Thoracic aorta (tissue), 2 donors: ENCODE data around the gene MITF. TPM values are rescaled to one million over a fixed set of nuclear protein-coding genes. Genes with fewer than 3 reads are reported as not detected.

Experiments
- ATAC-seq: fragments of 150-250 bp; one replicate; pipeline ENCODE4 v1.8.0; 2017; ENCODE audit warnings: low read depth; ENCODE audit not compliant: insufficient number of reproducible peaks, low FRiP score
- DNase-seq: peaks from one replicate; pipeline ENCODE4 v3.0.0-alpha.2; 2020; ENCODE audit warnings: low spot score
- H3K27ac ChIP-seq, 2 donors: fragments of 200-600 bp; sonication (generic); 1 replicate in 1 of 2; 2 replicates in 1 of 2; pipeline ENCODE4 v1.5.1; 2016; ENCODE audit warnings: mild to moderate bottlenecking in 2 of 2, moderate library complexity in 2 of 2
- H3K27me3 ChIP-seq: fragments of 200-600 bp; sonication (generic); replicated peaks from 2 replicates; pipeline ENCODE4 v1.6.0; 2016; ENCODE audit warnings: mild to moderate bottlenecking; ENCODE audit not compliant: insufficient read depth
- H3K36me3 ChIP-seq: fragments of 200-600 bp; sonication (generic); one replicate; pipeline ENCODE4 v1.5.1; 2016
- H3K4me1 ChIP-seq, 2 donors: fragments of 200-600 bp; sonication (generic); 1 replicate in 1 of 2; 2 replicates in 1 of 2; pipeline versions ENCODE4 v1.5.1 to v1.6.0; 2016; ENCODE audit warnings: low read depth in 2 of 2, mild to moderate bottlenecking in 1 of 2; ENCODE audit not compliant: control insufficient read depth in 1 of 2
- H3K4me3 ChIP-seq: fragments of 200-600 bp; sonication (generic); 2 replicates; pipeline ENCODE4 v1.5.1; 2016; ENCODE audit warnings: mild to moderate bottlenecking
- H3K9me3 ChIP-seq: fragments of 200-600 bp; sonication (generic); 2 replicates; pipeline ENCODE4 v1.5.1; 2016
- CTCF ChIP-seq: fragments of 200-600 bp; sonication (generic); IDR thresholded peaks from one replicate; pipeline ENCODE4 v1.5.1; 2019; ENCODE audit warnings: antibody characterized with exemption
- total RNA-seq, 2 donors: library from RNA; depleted of rRNA; stranded (reverse); fragments of >200 nt; gene quantifications; one replicate each; pipeline versions ENCODE4 v1.1.0 to v1.2.3, GENCODE V29; 2016

The MITF gene
- total RNA-seq, 2 donors from 2014 or later: 12.3 to 12.7 TPM

GRCh38 chr3:69864766-69865165 is 125.5 kb downstream of the MITF start:
- DNase-seq (no peak), ATAC-seq (no peak)
- peaks cover 11 to 26% of the 10 kb centered on the region in 2 donors for H3K4me1 ChIP-seq
- H3K27ac ChIP-seq: no peak overlapping the region
- H3K9me3 ChIP-seq: no peaks in the 10 kb centered on the region
- H3K4me3 ChIP-seq: no peak overlapping the region
- no peaks in the 10 kb centered on the region for H3K27me3 ChIP-seq
- no peak for TF ChIP-seq CTCF
- no peaks in the 10 kb centered on the region for H3K36me3 ChIP-seq

- Histone ChIP-seq H3K4me1 (peaks cover 11 to 26% of the 10 kb centered on the region in 2 donors), H3K36me3 (no peaks in the 10 kb centered on the region), H3K4me3 (peak overlapping the region; percentile 64), H3K27ac (no peak overlapping the region), H3K9me3 (no peaks in the 10 kb centered on the region), H3K27me3 (no peaks in the 10 kb centered on the region)
- ATAC-seq (no peak), DNase-seq (no peak)
- TF ChIP-seq CTCF: no peak
These were observed 126.8 kb downstream of the MITF start for GRCh38 chr3:69865925-69866679.

DNA sequence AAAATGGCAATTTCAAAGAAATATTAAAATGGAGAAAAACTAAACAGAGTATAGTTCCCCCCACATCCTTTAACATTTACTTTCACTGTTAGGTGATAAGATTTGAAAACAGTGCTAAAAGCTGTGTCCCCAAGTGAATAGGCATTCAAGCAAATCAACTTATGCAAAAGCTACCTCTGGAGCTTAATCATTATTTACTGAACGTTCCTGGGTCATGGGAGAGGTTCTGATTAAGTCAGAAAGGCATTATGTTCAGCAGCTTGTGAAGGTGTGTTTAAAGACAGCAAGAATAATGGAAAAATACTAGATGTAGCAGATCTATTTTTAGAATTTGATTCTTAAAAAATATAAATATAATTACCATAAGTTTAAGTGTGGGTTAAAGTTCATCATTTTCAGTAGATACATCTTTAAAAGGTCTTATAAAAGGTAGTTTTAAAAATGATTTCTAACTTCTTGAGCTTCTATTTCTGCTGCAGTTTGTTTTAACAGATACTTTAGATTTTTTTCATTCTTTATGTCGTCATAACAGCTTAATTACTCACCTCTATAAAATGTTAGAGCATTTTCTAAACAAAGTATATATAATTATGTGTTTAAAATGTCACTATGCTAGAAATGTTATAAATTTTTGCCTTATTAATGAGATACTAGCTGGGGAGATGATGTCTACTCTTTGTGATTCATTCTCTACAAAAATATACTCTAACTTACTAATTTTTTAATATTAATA is 127.9 kb downstream of the MITF start:
- Histone ChIP-seq H3K27me3 (no peaks in the 10 kb centered on the region), H3K9me3 (no peaks in the 10 kb centered on the region), H3K36me3 (no peaks in the 10 kb centered on the region), H3K4me3 (peak overlapping the region; percentile 64), H3K4me1 (peaks cover 11 to 30% of the 10 kb centered on the region in 2 donors), H3K27ac (no peak overlapping the region)
- TF ChIP-seq CTCF: no peak
- DNase-seq (no peak), ATAC-seq (no peak)

- no peak overlapping the region for H3K4me3 ChIP-seq
- H3K27ac ChIP-seq: no peak overlapping the region
- ATAC-seq: no peak
- no peak for DNase-seq
- peaks cover 11 to 36% of the 10 kb centered on the region in 2 donors for H3K4me1 ChIP-seq
- no peaks in the 10 kb centered on the region for H3K27me3 ChIP-seq
- TF ChIP-seq CTCF: no peak
- no peaks in the 10 kb centered on the region for H3K36me3 ChIP-seq
- no peaks in the 10 kb centered on the region for H3K9me3 ChIP-seq
These were observed 128.8 kb downstream of the MITF start for GRCh38 chr3:69867941-69868505.

- Histone ChIP-seq H3K27ac (no peak overlapping the region), H3K9me3 (no peaks in the 10 kb centered on the region), H3K4me1 (peaks cover 11 to 42% of the 10 kb centered on the region in 2 donors), H3K27me3 (no peaks in the 10 kb centered on the region), H3K36me3 (no peaks in the 10 kb centered on the region), H3K4me3 (no peak overlapping the region)
- TF ChIP-seq CTCF: no peak
- ATAC-seq: no peak
- no peak for DNase-seq
These were observed 129.7 kb downstream of the MITF start for GRCh38 chr3:69868841-69869420.
